HT-29 (cell line): Measurements from ENCODE around the gene CST9. TPM values are rescaled to one million over a fixed set of nuclear protein-coding genes. Genes with fewer than 3 reads are reported as not detected.
"Not testable (repeated sequence)": the region's sequence is repeated elsewhere in the genome, so short reads cannot be mapped to it uniquely, and the experiment has no call there.

ENCODE experiments used
- DNase-seq: peaks from one replicate; pipeline ENCODE4 v3.0.0-alpha.2; 2015; ENCODE audit warnings: low spot score
- total RNA-seq: library from RNA; depleted of rRNA; stranded (reverse); fragments of >200 nt; shearing (Covaris generic); gene quantifications from 2 replicates; pipeline ENCODE4 v1.2.3, GENCODE V29; 2014

Gene CST9
- total RNA-seq, 1 experiment from 2014 or later: not detected

GRCh38 chr20:23624324-23624691, 18.6 kb upstream of the CST9 start:
- DNase-seq: no peak

DNA sequence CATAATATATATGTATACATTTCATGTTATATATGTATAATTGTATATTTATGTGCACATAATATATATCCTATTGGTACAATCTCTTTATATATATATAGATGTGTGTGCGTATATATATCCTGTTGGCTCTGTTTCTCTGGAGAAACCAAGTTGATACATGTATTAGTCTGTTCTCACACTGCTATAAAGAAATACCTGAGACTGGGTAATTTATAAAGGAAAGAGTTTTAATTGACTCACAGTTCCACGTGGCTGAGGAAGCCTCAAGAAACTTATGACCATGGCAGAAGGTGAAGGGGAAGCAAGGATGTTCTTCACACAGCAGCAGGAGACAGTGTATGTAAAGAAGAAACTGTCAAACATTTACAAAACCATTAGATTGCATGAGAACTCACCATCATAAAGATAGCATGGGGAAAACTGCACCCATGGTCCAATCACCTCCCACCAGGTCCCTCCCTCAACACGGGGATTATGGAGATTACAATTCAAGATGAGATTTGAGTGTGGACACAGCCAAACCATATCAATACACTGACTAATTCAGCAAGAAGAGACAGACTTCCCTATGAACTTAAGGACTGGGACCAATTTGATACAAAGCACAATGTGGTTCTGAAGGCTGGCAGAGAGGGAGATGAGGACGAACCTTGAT, 18.1 kb upstream of the CST9 start:
- DNase-seq: no peak

DNA sequence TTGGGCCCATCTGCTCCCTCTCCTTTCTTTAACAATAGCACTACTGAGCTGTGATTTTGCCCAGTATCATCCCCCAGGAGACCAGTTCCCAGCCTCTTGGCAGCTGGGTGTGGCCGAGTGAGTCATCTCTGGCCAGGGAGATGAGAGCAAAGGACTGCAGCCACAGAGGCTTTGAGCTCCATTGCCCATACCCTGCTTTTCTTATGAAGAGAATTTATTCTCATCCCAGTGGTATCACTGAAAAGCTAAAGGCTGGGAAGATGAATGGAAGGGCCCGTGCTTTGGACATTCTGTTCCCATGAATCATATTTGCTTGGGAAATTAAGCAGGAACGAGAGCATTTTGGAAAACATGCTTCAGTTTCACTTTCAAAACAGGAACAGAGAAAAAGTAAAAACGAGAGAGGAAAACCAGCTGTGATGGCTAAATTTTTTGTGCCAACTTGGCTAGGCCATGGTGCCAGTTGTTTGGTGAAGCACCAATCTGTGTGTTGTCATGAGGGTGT, 17.2 kb upstream of the CST9 start:
- DNase-seq: peak; percentile 39

GRCh38 chr20:23622401-23622800, 16.7 kb upstream of the CST9 start:
- not testable (repeated sequence) for DNase-seq

- not testable (repeated sequence) for DNase-seq
These were observed 15.1 kb upstream of the CST9 start for GRCh38 chr20:23620670-23621386.

GRCh38 chr20:23614163-23614562, 8.4 kb upstream of the CST9 start:
- no peak for DNase-seq

DNA sequence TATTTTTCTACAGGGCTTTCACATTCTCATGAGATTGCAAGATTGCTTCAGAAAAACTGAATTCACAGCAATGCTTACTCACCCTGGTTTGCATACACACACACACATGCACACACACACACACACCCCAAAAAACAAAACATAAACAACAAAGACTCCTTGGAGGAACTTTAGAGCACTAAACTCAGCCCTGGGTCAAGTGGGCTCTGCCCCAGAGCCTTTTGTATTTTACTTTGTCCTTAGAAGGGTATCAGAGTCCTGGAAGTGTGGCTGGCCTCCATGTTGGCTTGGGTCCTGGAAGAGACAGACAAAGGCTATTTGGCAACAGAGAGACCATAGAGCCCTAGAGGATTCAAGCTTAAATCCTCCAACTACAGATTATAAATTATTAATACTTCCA, 8.0 kb upstream of the CST9 start:
- DNase-seq: no peak

DNA sequence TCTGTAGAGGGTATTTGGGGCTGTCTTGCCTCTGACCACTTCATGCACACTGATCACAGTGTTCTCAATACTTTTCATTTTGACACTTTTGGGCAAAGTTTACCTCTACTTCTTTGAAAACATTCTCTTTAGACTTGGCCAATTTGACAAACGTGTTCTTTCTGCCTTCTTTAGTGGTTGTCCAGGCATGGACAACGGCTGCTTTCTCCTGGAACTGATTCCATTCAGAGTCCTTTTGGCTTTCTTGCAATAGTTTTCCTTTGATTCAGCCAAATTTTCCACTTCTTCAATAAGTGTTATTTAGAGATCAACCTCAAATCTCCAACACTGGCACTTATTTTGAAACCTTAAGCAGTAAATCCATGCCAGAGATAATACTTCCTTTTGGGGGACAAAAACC, 6.7 kb upstream of the CST9 start:
- DNase-seq: no peak

GRCh38 chr20:23609486-23610109, 3.9 kb upstream of the CST9 start:
- DNase-seq: no peak

- no peak for DNase-seq
These were observed 2.6 kb upstream of the CST9 start for GRCh38 chr20:23608251-23608846.

GRCh38 chr20:23607497-23608245, 2.0 kb upstream of the CST9 start:
- DNase-seq: no peak

GRCh38 chr20:23606652-23607049, 934 bp upstream of the CST9 start:
- DNase-seq: peak; percentile 81

- no peak for DNase-seq
These were observed 1.4 kb downstream of the CST9 start for GRCh38 chr20:23604306-23604705.

GRCh38 chr20:23603321-23603720, 2.4 kb downstream of the CST9 start:
- no peak for DNase-seq

DNA sequence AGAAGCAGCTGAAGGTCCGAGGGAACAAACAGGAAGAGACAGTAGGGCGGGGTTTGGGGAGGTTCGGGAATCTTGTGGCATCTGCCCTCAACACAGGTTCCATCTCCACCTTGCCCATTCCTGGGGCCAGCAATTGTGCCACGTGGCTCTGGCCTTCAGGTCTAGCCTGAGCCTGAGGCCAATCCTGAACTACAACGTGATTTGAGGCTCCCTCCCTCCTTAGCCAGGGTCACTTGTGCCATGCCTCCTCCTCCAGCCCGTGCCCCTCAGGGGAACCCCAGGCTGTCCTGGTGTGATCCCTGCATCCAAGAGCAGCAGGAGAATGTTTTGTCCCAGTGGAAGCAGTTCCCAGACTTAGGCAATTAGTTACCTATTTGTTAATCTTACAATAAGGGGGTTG, 3.0 kb downstream of the CST9 start:
- DNase-seq: no peak

DNA sequence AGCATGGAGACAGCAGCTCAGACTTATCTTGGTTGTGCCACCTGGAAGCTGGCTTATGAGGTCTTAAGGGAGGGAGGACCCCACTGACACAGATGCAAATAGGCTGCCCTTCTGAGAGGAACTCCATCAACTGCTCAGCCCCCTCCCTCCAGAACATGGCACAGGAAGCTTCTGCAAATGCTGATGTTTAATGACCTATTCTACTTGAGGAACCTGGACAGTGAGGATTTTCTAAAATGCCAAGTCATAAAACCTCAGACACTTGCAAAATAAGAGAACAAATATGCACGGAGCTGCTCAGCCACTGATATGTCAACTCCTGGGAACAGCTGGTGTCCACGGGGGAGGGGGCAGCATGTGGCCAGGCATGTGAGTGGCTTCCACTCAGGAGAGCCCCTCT, 3.5 kb downstream of the CST9 start:
- no peak for DNase-seq

GRCh38 chr20:23601715-23602114, 4.0 kb downstream of the CST9 start:
- no peak for DNase-seq

GRCh38 chr20:23598481-23598880, 7.2 kb downstream of the CST9 start:
- no peak for DNase-seq

GRCh38 chr20:23596579-23597250, 9.0 kb downstream of the CST9 start:
- DNase-seq: no peak

GRCh38 chr20:23595941-23596340, 9.8 kb downstream of the CST9 start:
- no peak for DNase-seq
